Gastrocnemius medialis (tissue), 4 donors: Measurements from ENCODE around the gene TPSG1. TPM values are rescaled to one million over a fixed set of nuclear protein-coding genes. Genes with fewer than 3 reads are reported as not detected.

Experiments
- ATAC-seq, 2 donors: fragments of 150-250 bp; one replicate each; pipeline ENCODE4 v1.9.1; 2016
- DNase-seq, 2 donors: peaks; one replicate each; pipeline ENCODE4 v3.0.0-alpha.2; 2019
- H3K27ac ChIP-seq, 4 donors: fragments of 200-600 bp; sonication (generic); 1 replicate in 1 of 4; 2 replicates in 3 of 4; pipeline ENCODE4 v1.5.1; 2016 to 2018; ENCODE audit warnings: mild to moderate bottlenecking in 2 of 4, moderate library complexity in 1 of 4
- H3K27me3 ChIP-seq, 3 donors: fragments of 200-600 bp; sonication (generic) in 2 of 3; 1 replicate in 1 of 3; 2 replicates in 2 of 3; pipeline versions ENCODE4 v1.5.1 to v1.6.0; 2016 to 2019; ENCODE audit warnings: mild to moderate bottlenecking in 1 of 3, moderate library complexity in 1 of 3
- H3K36me3 ChIP-seq, 2 donors: fragments of 200-600 bp; sonication (generic) in 1 of 2; one replicate each; pipeline ENCODE4 v1.5.1; 2017 to 2018
- H3K4me1 ChIP-seq, 2 donors: fragments of 200-600 bp; sonication (generic) in 1 of 2; one replicate each; pipeline ENCODE4 v1.5.1; 2016 to 2017; ENCODE audit warnings: mild to moderate bottlenecking in 2 of 2
- H3K4me3 ChIP-seq, 4 donors: fragments of 200-600 bp; sonication (generic) in 3 of 4; 1 replicate in 1 of 4; 2 replicates in 3 of 4; pipeline ENCODE4 v1.5.1; 2016 to 2019; ENCODE audit warnings: mild to moderate bottlenecking in 2 of 4
- H3K9me3 ChIP-seq, 3 donors: fragments of 200-600 bp; sonication (generic) in 2 of 3; 1 replicate in 1 of 3; 2 replicates in 2 of 3; pipeline ENCODE4 v1.5.1; 2016 to 2019
- in situ Hi-C, 4 donors: fragments of 200-750 bp; cut with MboI; loops; one replicate each; pipeline versions ENCODE4 v1.15.0 to v1.8.0; 2017; ENCODE audit warnings: low sequenced_read_pairs in 4 of 4
- intact Hi-C: fragments of 100-400 bp; cut with DNase I; formaldehyde crosslinking; loops from one replicate; pipeline ENCODE4 v1.15.1; 2023; ENCODE audit warnings: low total_unique reads
- total RNA-seq, 4 donors: library from RNA; depleted of rRNA; stranded (reverse); fragments of >200 nt; gene quantifications; one replicate each; pipeline versions ENCODE4 v1.1.0 to v1.2.3, GENCODE V29; 2016
- TF ChIP-seq, protein P1 (sequence below), 5 experiments: fragments of 450-650 bp in 3 of 5; fragments of 200-600 bp in 2 of 5; sonication (generic) in 2 of 5; IDR thresholded peaks in 4 of 5; conservative IDR thresholded peaks in 1 of 5; 1 replicate in 4 of 5; 2 replicates in 1 of 5; pipeline ENCODE4 v1.5.1; 2016 to 2019; ENCODE audit warnings: antibody characterized with exemption in 5 of 5, mild to moderate bottlenecking in 3 of 5, moderate library complexity in 3 of 5

The TPSG1 gene
- total RNA-seq, 4 donors from 2014 or later: 0.29 TPM; not detected in 3

DNA sequence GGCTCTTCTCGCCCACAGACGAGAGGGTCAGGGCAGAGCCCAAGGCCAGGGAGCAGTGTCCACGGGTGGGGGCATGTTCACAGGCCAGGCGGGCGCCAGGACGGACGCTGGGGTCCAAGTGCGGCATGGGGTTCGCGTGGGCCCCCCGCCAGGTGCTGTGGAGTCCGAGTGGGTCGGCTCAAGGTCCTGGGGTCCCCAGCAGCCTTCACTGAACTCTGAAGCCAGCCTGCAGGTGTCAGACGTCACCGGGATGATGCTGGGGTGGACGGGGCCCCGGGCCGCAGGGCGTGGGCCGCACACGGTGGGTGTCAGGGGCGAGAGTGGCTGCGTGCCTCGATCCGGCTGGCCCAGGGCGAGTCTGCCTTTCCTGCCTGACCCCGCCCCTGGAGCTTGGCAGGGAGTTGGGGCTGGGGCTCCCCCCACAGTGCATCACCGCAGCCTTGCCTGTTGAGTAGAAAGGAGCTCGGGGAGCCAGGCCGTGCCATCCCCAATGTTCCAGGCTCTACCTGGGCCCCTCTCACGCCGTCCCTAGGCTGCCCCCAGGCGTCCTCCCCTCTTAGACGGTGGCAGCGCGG lies 53.1 kb downstream of the TPSG1 start:
- DNase-seq (no peak), ATAC-seq (no peak)
- H3K4me1 ChIP-seq: no peaks in the 10 kb centered on the region
- no peaks in the 10 kb centered on the region for H3K36me3 ChIP-seq
- intact Hi-C loops: no loop called here
- TF ChIP-seq, protein P1, sequence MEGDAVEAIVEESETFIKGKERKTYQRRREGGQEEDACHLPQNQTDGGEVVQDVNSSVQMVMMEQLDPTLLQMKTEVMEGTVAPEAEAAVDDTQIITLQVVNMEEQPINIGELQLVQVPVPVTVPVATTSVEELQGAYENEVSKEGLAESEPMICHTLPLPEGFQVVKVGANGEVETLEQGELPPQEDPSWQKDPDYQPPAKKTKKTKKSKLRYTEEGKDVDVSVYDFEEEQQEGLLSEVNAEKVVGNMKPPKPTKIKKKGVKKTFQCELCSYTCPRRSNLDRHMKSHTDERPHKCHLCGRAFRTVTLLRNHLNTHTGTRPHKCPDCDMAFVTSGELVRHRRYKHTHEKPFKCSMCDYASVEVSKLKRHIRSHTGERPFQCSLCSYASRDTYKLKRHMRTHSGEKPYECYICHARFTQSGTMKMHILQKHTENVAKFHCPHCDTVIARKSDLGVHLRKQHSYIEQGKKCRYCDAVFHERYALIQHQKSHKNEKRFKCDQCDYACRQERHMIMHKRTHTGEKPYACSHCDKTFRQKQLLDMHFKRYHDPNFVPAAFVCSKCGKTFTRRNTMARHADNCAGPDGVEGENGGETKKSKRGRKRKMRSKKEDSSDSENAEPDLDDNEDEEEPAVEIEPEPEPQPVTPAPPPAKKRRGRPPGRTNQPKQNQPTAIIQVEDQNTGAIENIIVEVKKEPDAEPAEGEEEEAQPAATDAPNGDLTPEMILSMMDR (IDR thresholded peaks at IDR 0.05 in 4 of 5, conservative IDR thresholded peaks at IDR 0.05 in 1 of 5): no peak
- in situ Hi-C loops: no loop called here
- no peak overlapping the region for H3K4me3 ChIP-seq
- H3K27me3 ChIP-seq: peaks cover 33 to 43% (median 38%) of the 10 kb centered on the region in 3 donors
- H3K9me3 ChIP-seq: no peaks in the 10 kb centered on the region
- H3K27ac ChIP-seq: no peak overlapping the region

Other genes starting within 250 kb of the TPSG1 start
- gene SOX8, start 243.5 kb downstream of the TPSG1 start, total RNA-seq: under 1 TPM; 0.10 to 0.91 (median 0.33) TPM
- 1 to 10 TPM in 1 of 4 donors, under 1 TPM in 2, not detected in 1; 0.24 to 1.3 (median 0.33) TPM for gene SSTR5, start 152.5 kb downstream of the TPSG1 start, total RNA-seq
- not detected for gene C1QTNF8, start 129.0 kb downstream of the TPSG1 start, total RNA-seq
- 10 to 100 TPM in 1 of 4 donors, 1 to 10 TPM in 3; 3.7 to 12.8 (median 4.5) TPM for gene CACNA1H, start 72.2 kb downstream of the TPSG1 start, total RNA-seq
- gene TPSB2, start 4.9 kb upstream of the TPSG1 start, total RNA-seq: 10 to 100 TPM in 2 of 4 donors, 1 to 10 TPM in 2; 3.7 to 14.3 (median 9.5) TPM
- gene TPSAB1, start 15.4 kb upstream of the TPSG1 start, total RNA-seq: 10 to 100 TPM in 1 of 4 donors, 1 to 10 TPM in 3; 3.3 to 14.9 (median 7.8) TPM
- 1 to 10 TPM in 1 of 4 donors, not detected in 3; 2.5 TPM for gene TPSD1, start 30.8 kb upstream of the TPSG1 start, total RNA-seq
- 10 to 100 TPM; 28.9 to 80.4 (median 41.7) TPM for gene UBE2I, start 84.4 kb upstream of the TPSG1 start, total RNA-seq
- 1 to 10 TPM in 3 of 4 donors, under 1 TPM in 1; 0.05 to 4.4 (median 2.5) TPM for gene BAIAP3, start 108.4 kb upstream of the TPSG1 start, total RNA-seq
- gene TSR3, start 126.6 kb upstream of the TPSG1 start, total RNA-seq: 100 to 1,000 TPM in 1 of 4 donors, 10 to 100 TPM in 3; 63.3 to 103 (median 72.4) TPM
- 10 to 100 TPM; 20.6 to 37.5 (median 30.2) TPM for gene GNPTG, start 126.7 kb upstream of the TPSG1 start, total RNA-seq
- 10 to 100 TPM; 31.8 to 38.8 (median 35.8) TPM for gene UNKL, start 189.4 kb upstream of the TPSG1 start, total RNA-seq
- 10 to 100 TPM; 11.3 to 33.0 (median 20.9) TPM for gene UQCC4, start 195.5 kb upstream of the TPSG1 start, total RNA-seq
- gene PERCC1, start 205.8 kb upstream of the TPSG1 start, total RNA-seq: not detected
- gene CCDC154, start 219.3 kb upstream of the TPSG1 start, total RNA-seq: under 1 TPM in 1 of 4 donors, not detected in 3; 0.40 TPM
- gene CLCN7, start 249.8 kb upstream of the TPSG1 start, total RNA-seq: 10 to 100 TPM; 24.8 to 45.8 (median 38.4) TPM